GM04504 (cell line): ENCODE data around the gene RAB11B.
"Not testable (repeated sequence)": the region's sequence is repeated elsewhere in the genome, so short reads cannot be mapped to it uniquely, and the experiment has no call there.

Source experiments
- DNase-seq: peaks from one replicate; pipeline ENCODE4 v3.0.0-alpha.2; 2012; ENCODE audit warnings: low read depth

Gene RAB11B

GRCh38 chr19:8389891-8390616 is at the start of gene RAB11B:
Gene RAB11B (plus strand): TSS chr19:8390360. CDS start chr19:8390417, 57 bp downstream.
- peak; percentile 100 for DNase-seq

DNA sequence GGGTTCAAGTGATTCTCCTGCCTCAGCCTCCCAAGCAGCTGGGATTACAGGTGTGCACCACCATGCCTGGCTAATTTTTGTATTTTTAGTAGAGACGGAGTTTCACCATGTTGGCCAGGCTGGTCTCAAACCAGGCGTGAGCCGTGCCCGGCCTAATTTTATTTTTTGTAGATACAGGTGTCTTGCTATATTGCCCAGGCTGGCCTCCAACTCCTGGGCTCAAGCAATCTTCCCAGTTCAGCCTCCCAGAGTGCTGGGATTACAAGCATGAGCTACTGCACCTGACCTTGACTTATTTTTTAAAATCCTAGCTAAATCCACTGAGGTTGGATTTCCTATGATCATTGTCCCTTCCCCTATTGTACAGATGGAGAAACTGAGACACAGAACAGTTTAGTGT is 48.7 kb upstream of the RAB11B start:
- DNase-seq: not testable (repeated sequence)

DNA sequence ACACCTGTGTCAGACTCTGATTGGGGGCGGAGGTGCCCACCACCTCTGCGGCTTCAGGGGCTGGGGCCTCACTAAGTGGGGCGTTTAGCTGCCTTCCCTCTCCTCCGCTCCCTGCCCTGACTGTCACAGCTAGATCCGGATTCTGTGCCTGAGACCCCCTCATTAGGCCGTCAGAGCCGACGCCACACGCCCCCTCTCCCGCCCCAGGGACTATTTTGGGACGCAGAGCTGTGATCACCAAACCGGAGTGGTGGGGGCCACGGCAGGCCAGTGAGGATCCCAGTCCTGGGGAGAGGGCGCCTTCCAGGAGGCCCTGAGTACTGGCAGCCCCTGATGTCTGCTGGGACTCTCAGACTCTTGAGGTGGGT is 47.9 kb upstream of the RAB11B start:
- no peak for DNase-seq

DNA sequence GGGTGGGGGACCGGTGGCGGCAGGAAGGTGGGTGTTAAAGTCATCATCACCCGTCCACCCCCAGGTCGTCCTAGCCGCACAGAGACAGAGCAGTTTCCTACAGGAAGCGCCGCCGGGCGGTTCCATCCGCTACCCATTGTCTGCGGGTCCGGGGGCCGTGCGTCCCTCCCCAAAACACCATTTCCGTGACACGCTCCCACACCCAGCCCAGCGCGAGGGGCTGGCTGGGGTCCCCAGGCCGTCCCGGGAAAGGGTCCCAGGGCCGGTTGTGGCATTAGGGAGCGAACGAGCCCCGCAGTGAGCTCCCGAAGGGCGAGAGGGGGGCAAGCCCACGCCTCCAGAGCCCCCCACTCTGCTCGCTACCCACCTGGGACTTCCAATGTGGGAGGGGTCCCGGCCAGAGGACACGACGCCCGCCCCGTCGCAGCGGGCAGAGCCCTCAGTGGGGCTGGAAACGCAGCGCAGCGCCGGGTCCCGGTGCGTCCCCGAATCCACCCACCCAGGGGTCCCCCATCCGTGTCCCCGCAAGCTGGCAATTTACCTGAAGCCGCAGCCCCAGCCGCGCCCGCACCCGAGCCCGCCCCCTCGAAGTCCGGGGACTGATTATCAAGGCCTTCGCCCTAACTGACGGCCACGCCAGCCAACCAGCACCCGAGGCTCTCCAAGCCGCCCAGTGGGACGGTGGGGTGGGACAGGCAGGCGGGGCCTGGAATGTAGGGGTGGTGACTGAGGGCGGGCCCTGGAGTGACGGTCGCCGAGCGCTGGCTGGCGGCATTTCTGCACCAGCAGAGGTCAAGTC is 47.3 kb upstream of the RAB11B start, which contains the start of gene KANK3:
Gene KANK3 (minus strand): TSS at position 579 of the 799 bp plus-strand sequence. CDS start 5,434 bp downstream, outside the sequence.
- DNase-seq: peak; percentile 79

DNA sequence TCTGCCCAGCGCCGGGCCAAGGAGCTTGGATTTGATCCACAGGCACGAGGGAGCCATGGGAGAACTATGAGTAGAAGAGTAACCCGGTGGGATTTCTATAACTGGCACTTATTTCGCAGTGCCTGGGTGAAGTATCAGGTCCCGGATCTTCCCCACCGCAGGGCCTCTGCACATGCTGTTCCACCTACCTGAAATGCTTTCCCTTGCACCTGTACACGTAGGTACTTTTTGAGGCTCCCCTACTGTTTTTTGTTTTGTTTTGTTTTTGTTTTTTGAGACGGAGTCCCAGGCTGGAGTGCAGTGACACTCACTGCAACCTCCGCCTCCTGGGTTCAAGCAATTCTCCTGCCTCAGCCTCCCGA is 46.7 kb upstream of the RAB11B start:
- no peak for DNase-seq

DNA sequence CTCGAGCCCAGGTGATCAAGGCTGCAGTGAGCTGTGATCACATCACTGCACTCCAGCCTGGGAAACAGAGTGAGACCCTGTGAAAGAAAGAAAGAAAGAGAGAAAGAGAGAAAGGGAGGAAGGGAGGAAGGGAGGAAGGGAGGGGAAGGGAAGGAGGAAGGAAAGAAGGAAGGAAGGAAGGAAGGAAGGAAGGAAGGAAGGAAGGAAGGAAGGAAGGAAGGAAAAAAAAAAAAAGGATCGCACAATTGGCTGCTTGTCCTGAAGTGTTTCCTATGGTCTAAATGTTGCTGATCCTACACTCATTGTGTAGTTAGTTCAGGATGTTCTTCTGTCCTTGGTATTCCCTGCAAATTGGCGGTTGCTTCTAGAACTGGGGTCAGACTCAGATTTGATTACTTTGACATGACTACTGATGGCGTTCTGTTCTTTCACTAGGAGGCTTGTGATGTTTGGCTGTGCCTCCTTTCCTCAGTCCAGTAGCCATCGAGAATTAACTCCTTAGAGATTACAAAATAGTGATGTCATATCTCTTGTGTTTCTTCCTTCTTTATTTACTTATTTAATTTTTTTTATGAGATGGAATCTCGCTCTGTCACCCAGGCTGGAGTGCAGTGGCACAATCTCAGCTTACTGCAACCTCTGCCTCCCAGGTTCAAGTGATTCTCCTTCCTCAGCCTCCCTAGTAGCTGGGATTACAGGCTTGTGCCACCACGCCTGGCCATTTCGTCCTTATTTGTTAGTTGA is 40.4 kb upstream of the RAB11B start:
- DNase-seq: not testable (repeated sequence)

DNA sequence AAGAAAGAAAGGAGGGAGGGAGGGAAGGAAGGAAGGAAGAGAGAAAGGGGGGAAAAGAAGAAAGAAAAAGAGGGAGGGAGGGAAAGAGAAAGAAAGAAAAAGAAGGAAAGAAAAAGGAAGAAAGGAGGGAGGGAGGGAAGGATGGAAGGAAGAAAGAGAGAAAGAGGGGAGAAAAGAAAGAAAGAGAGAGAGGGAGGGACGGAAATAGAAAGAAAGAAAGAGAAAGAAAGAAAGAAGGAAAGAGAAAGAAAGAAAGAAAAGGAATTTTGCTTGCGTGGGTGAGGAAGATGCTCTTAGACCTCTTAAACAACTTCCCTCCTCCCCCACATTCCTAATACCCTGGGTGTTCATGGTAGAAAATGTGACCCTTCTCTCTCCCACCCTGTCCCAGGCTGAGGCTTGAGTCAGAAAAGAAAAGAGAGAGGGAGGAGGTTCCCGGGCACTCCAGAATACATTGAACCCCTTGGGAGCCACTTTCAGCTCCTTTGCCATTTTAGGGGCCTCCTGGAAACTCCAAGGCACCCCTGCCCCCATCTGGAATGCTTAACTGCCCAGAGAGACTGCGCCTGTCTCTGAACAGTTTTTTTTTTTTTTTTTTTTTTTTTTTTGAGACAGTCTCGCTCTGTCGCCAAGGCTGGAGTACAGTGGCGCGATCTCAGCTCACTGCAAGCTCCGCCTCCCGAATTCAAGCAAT is 37.9 kb upstream of the RAB11B start:
- no peak for DNase-seq

DNA sequence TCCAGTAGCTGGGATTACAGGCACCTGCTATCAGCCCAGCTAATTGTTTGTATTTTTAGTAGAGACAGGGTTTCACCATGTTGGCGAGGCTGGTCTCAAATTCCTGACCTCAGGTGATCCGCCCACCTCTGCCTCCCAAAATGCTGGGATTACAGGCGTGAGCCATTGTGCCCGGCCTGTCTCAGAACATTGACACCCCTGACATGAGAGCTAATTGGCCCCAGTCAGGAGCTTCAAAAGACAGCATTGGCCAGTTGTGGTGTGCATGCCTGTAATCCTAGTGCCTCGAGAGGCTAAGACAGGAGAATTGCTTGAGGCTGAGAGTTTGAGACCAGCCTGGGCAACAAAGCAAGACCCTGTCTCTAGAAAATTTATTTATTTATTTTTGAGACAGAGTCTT is 37.3 kb upstream of the RAB11B start:
- DNase-seq: not testable (repeated sequence)

DNA sequence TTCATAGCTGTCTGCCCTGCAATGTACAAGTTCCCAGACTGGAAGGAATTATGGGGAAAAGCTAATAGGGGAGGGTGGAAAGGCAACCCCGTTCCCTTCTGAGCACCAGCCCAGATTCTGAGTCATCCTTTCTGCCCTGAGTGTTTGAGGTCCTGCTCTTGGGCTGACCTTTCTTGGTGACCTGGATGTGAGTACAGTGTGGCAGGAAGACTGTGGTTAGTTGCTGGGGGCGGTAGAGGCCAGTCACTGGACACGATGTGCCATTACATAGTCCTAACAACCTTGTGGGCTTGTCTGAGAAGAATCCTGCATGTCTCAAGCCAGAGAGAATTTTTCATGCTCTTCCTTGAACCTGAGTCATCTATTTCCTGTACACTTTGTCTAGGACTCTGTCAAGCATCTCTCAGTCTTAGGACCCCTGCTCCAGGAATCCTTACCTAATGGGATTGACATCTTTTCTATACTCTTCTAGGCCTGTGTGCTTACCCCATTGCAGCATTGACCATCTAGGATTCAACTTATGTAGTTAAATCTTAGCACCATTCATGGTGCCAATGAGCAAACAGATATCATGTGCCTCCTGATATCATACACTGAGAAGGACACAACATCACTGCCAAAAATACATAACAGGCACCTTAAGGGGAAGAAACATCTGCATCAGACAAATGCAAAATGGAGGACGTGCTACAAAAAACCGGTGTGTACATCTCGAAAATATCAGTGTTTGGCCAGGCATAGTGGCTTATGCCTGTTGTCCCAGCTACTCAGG is 34.3 kb upstream of the RAB11B start:
- peak; percentile 94 for DNase-seq

DNA sequence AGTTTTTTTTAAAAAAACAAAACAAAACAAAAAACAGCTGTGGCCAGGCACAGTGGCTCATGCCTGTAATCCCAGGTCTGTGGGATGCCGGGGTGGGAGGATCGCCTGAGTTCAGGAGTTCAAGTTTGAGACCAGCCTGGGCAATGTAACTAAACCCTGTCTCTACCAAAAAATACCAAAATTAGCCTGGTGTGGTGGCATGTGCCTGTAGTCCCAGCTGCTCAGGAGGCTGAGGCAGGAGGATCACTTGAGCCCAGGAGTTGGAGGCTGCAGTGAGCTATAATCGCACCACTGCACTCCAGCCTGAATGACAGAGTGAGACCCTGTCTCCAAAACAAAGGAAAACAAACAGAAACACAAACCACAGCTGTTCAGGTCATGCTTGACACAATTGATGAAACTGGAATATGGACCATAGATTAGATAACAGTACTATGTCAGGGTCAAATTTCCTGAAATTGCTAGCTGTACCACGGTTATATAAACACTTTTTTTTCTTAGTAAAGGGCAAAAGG is 33.1 kb upstream of the RAB11B start:
- no peak for DNase-seq

GRCh38 chr19:8358948-8359347 is 31.2 kb upstream of the RAB11B start:
- no peak for DNase-seq

DNA sequence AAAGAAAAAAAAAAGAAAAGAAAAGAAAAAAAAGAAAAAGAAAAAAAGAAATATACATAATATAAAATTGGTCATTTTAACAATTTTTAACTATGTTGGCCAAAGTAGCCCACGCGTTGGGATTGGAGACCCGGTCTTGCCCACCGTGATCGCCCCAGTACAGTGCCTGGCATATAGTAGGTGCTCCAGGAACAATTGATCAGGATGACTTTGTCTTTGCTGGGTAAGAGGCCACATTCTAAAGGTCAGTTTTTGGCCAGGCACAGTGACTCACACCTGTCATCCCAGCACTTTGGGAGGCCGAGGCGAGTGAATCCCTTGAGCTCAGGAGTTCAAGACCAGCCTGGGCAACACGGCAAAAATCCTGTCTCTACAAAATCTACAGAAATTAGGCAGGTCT is 30.0 kb upstream of the RAB11B start:
- no peak for DNase-seq

GRCh38 chr19:8361921-8362793 is 28.0 kb upstream of the RAB11B start:
- peak; percentile 97 for DNase-seq

DNA sequence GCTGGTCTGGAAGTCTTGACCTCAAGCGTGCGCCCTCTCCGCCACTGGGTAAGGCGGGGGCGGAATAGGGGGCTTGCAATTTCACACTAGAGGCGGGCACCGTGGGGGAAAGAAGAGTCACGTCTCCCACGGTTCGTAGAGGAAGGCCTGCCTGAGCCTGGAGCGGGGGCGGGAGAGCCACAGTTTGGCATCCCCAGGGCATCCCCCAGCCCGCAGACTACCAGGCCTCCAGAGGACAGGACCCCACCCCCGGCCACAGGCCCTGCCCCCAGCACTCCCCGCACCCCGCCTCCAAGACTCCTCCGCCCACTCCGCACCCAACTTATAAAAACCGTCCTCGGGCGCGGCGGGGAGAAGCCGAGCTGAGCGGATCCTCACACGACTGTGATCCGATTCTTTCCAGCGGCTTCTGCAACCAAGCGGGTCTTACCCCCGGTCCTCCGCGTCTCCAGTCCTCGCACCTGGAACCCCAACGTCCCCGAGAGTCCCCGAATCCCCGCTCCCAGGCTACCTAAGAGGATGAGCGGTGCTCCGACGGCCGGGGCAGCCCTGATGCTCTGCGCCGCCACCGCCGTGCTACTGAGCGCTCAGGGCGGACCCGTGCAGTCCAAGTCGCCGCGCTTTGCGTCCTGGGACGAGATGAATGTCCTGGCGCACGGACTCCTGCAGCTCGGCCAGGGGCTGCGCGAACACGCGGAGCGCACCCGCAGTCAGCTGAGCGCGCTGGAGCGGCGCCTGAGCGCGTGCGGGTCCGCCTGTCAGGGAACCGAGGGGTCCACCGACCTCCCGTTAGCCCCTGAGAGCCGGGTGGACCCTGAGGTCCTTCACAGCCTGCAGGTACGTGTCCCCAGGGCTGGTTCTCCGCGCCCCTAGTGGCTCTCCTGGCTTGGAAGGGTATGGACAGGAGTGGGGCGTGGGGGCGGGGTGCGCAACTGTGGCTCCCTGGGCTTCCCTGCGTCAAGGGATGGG is 26.1 kb upstream of the RAB11B start, which contains the start of gene ANGPTL4:
Gene ANGPTL4 (plus strand): TSS at position 353 of the 969 bp plus-strand sequence. CDS start 167 bp downstream, at position 520.
- peak; percentile 58 for DNase-seq

- DNase-seq: no peak
Measured at GRCh38 chr19:8366121-8366581, 24.0 kb upstream of the RAB11B start.

DNA sequence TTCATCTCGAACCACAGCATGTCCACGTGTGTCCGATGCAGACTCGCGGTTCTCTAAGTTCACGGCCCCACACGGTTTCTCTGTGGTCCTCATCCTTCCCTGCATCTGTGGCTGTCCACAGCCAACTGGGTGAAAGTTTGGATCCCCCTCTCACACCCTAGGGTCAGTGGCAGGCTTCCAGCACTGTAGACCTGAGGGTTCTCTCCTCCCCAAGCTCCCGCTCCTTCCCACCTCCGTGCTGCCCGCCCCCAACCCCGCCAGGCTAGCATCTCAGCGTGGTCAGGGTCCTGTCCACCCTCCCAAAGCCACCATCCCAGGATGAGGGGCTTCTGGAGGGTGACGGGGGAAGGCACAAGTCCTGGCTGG is 23.2 kb upstream of the RAB11B start:
- peak; percentile 17 for DNase-seq

DNA sequence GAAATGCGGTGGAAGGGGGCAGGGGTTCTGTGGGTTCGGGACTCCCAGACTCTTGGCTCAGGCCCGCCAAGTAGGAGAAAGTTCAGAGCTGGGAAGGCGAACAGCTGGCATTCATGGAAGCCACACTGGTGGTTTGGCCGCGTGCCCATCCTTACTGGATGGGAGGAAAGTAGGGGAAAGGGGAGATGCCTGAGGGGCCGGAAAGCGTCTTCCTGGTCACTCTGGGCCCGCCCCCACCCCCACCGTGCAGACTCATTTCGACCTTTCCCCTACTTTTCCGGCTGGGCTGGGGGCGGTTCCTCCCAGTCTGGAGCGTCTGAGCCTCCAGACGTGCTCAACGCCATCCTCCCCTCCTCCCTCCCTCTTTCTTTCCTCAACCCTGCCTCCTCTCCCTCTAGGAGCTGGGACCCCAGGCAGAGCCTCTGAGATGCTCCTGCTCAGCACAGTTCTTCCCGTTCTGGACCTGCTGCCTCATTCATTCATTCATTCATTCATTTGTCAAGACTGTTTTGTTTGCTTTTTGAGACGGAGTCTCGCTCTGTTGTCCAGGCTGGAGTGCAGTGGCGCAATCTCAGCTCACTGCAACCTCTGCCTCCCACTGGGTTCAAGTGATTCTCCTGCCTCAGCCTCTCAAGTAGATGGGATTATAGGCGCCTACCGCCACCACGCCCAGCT is 22.7 kb upstream of the RAB11B start:
- DNase-seq: peak; percentile 97
